Ishikawa (cell line): Measurements from ENCODE around the gene PEAK1.

Experiments
- CEBPB ChIP-seq: IDR thresholded peaks from 2 replicates; pipeline ENCODE4 v1.6.1; 2012
- CREB1 ChIP-seq: IDR thresholded peaks from 2 replicates; pipeline ENCODE4 v1.6.1; 2012; ENCODE audit warnings: low read depth
- EGR1 ChIP-seq: IDR thresholded peaks from 2 replicates; pipeline ENCODE4 v1.6.1; 2012
- EP300 ChIP-seq: IDR thresholded peaks from 2 replicates; pipeline ENCODE4 v1.6.1; 2012; ENCODE audit warnings: borderline replicate concordance
- FOXM1 ChIP-seq: IDR thresholded peaks from 2 replicates; pipeline ENCODE4 v1.6.1; 2012; ENCODE audit warnings: low read depth, borderline replicate concordance
- NFIC ChIP-seq: IDR thresholded peaks from 2 replicates; pipeline ENCODE4 v1.6.1; 2012
- RAD21 ChIP-seq: IDR thresholded peaks from 2 replicates; pipeline ENCODE4 v1.6.1; 2012; ENCODE audit warnings: low read depth
- TAF1 ChIP-seq: IDR thresholded peaks from 2 replicates; pipeline ENCODE4 v1.6.1; 2012; ENCODE audit warnings: low read depth, mild to moderate bottlenecking
- TCF12 ChIP-seq: IDR thresholded peaks from 2 replicates; pipeline ENCODE4 v1.6.1; 2012; ENCODE audit warnings: low read depth
- TEAD4 ChIP-seq: IDR thresholded peaks from 2 replicates; pipeline ENCODE4 v1.6.1; 2012
- USF1 ChIP-seq: IDR thresholded peaks from 2 replicates; pipeline ENCODE4 v1.6.1; 2012
- YY1 ChIP-seq: IDR thresholded peaks from 2 replicates; pipeline ENCODE4 v1.6.1; 2012; ENCODE audit warnings: low read depth
- ZBTB7A ChIP-seq: IDR thresholded peaks from 2 replicates; pipeline ENCODE4 v1.6.1; 2012; ENCODE audit warnings: low read depth
- TF ChIP-seq, protein P1 (sequence below): IDR thresholded peaks from 2 replicates; pipeline ENCODE4 v1.6.1; 2012
- TF ChIP-seq, protein P2 (sequence below): IDR thresholded peaks from 2 replicates; pipeline ENCODE4 v1.6.1; 2012; ENCODE audit warnings: low read depth, mild to moderate bottlenecking

PEAK1 gene

GRCh38 chr15:77347197-77347596 lies 72.7 kb downstream of the PEAK1 start:
- TF ChIP-seq TCF12: no peak
- TF ChIP-seq TEAD4: no peak

GRCh38 chr15:77346245-77347036 lies 73.5 kb downstream of the PEAK1 start:
- TF ChIP-seq USF1 (no peak), EP300 (no peak)
- TF ChIP-seq, protein P1, sequence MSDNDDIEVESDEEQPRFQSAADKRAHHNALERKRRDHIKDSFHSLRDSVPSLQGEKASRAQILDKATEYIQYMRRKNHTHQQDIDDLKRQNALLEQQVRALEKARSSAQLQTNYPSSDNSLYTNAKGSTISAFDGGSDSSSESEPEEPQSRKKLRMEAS: no peak

- TF ChIP-seq EP300 (no peak), TAF1 (no peak), TEAD4 (no peak), NFIC (no peak), USF1 (no peak), CEBPB (no peak), TCF12 (no peak), ZBTB7A (no peak), EGR1 (no peak), CREB1 (no peak), FOXM1 (no peak), YY1 (no peak), RAD21 (no peak)
- TF ChIP-seq, protein P1: no peak
- TF ChIP-seq, protein P2, sequence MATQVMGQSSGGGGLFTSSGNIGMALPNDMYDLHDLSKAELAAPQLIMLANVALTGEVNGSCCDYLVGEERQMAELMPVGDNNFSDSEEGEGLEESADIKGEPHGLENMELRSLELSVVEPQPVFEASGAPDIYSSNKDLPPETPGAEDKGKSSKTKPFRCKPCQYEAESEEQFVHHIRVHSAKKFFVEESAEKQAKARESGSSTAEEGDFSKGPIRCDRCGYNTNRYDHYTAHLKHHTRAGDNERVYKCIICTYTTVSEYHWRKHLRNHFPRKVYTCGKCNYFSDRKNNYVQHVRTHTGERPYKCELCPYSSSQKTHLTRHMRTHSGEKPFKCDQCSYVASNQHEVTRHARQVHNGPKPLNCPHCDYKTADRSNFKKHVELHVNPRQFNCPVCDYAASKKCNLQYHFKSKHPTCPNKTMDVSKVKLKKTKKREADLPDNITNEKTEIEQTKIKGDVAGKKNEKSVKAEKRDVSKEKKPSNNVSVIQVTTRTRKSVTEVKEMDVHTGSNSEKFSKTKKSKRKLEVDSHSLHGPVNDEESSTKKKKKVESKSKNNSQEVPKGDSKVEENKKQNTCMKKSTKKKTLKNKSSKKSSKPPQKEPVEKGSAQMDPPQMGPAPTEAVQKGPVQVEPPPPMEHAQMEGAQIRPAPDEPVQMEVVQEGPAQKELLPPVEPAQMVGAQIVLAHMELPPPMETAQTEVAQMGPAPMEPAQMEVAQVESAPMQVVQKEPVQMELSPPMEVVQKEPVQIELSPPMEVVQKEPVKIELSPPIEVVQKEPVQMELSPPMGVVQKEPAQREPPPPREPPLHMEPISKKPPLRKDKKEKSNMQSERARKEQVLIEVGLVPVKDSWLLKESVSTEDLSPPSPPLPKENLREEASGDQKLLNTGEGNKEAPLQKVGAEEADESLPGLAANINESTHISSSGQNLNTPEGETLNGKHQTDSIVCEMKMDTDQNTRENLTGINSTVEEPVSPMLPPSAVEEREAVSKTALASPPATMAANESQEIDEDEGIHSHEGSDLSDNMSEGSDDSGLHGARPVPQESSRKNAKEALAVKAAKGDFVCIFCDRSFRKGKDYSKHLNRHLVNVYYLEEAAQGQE: no peak
Observed at GRCh38 chr15:77342807-77343206, 77.1 kb downstream of the PEAK1 start.

GRCh38 chr15:77340245-77340644 lies 79.7 kb downstream of the PEAK1 start:
- TF ChIP-seq RAD21 (no peak), TCF12 (no peak), EGR1 (no peak), NFIC (no peak), CREB1 (no peak), TAF1 (no peak), TEAD4 (no peak), YY1 (no peak), FOXM1 (no peak), CEBPB (no peak), EP300 (no peak), ZBTB7A (no peak), USF1 (no peak)
- TF ChIP-seq, protein P2: no peak
- TF ChIP-seq, protein P1: no peak

GRCh38 chr15:77336006-77336405 lies 83.9 kb downstream of the PEAK1 start:
- TF ChIP-seq TCF12: no peak
- no peak for TF ChIP-seq ZBTB7A
- TF ChIP-seq FOXM1: no peak

GRCh38 chr15:77335298-77335697 lies 84.6 kb downstream of the PEAK1 start:
- TF ChIP-seq TAF1: no peak
- TF ChIP-seq, protein P1: no peak
- TF ChIP-seq RAD21: no peak
- TF ChIP-seq, protein P2: no peak
- no peak for TF ChIP-seq CREB1
